Stimulated activated effector memory CD8-positive, alpha-beta T cell treated with anti-CD3 and anti-CD28 coated beads, Interleukin-12 subunit alpha, Interleukin-12 subunit beta, amount 100 ng/mL, for 72 hours (primary cell): ENCODE data around the gene PLA2G4D.

Experiments
- ATAC-seq: fragments of 150-1000 bp; cut with Tn5 transposase; 2 replicates; pipeline ENCODE4 v1.10.0; 2021
- DNase-seq, 2 donors: peaks; one replicate each; pipeline ENCODE4 v3.0.0; 2021 to 2022; ENCODE audit warnings: low spot score in 2 of 2
- H3K27ac Mint-ChIP-seq: one replicate; pipeline ENCODE4 v1.8.0; 2022; ENCODE audit warnings: mild to moderate bottlenecking, mixed read lengths
- H3K36me3 Mint-ChIP-seq: one replicate; pipeline ENCODE4 v1.8.0; 2022; ENCODE audit warnings: mild to moderate bottlenecking, mixed read lengths
- H3K4me1 Mint-ChIP-seq: one replicate; pipeline ENCODE4 v1.8.0; 2022; ENCODE audit warnings: mixed read lengths
- H3K4me3 Mint-ChIP-seq: one replicate; pipeline ENCODE4 v1.8.0; 2022; ENCODE audit warnings: mild to moderate bottlenecking, mixed read lengths
- H3K9me3 Mint-ChIP-seq: one replicate; pipeline ENCODE4 v1.8.0; 2022; ENCODE audit warnings: mixed read lengths

Gene PLA2G4D

DNA sequence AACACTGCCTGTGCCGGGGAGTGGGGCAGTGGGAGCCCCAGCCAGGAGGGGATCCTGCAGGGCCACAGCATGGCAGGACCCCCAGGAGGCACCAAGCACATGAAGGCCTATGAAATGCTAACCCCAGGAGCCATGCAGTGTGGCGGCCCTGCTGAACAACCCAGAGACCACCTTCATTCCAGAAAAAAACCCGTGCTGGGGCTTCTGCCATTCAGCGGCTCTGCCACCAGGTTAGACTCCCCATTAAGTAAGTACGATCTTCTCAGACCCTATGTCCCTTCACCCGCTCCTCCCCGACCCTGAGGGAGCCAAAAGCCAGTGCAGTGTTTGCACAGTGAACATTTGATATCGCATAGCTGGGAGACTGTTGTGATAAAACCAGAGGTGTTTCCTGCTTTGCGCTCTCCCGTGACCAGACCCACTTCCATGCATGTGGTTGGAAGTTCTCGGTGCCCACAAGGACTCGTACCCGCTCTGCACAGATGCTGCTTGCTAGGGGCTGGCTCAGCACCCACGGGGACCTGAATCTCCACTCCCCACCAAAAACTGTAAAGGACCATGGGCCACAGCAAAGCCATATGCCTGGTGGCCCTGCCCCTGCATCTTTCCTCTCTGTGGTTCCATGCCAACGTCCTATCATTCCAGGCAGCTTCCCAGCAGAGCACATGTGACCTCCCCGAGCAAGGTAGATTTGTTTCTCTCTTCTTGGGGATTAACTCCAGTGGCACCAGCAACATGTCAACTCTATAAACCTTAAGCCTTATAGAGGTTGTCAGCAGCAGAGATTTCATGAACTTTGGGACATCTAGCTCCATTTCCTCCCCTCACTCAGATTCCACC is 5.3 kb downstream of the PLA2G4D start:
- no peak for ATAC-seq
- no peak for DNase-seq
- Mint-ChIP-seq H3K9me3 (no peaks in the 10 kb centered on the region), H3K36me3 (no peaks in the 10 kb centered on the region), H3K4me1 (peaks cover 31% of the 10 kb centered on the region), H3K27ac (no peak overlapping the region), H3K4me3 (no peak overlapping the region)

DNA sequence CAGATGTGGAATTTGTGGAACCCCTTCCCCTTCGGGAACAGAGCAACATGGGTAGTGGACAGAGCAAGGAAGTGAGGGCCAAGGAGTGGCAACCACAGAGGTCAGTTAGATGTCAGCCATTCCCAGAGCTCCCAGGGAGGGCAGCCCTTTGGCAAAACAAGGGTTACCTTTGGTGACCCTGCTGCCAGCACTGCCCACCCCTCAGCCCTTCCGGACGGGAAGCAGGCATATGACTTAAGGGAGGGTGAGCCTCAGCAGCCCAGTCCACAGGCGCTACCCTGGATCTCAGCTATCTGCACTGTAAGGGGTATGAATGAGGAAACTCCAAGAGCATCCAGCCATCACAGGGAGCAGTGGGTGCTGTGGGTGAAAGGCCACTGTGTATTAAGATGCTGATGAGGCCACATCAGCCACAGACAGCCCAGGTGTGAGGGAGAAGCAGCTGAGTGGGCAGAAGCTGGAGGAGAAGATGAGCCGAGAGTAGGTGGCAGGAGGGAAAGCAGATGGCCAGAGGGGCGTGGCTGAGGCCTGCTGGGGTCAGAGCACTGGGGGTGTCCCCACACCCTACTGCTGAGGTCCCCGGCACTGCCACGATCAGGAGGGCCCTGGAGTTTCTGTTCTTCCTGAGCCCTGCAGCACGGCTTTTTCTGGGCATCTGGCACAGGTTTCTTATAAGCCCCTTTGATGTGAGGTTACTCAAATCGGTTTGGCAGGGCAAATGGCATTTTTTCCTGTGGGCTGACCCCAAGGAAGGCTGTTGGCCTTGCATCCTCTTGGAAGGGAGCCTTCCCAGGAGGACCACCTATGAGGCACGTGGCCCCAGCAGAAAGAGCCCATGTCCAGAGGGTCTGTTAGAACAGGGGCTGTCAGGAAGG is 6.2 kb downstream of the PLA2G4D start:
- ATAC-seq (no peak), DNase-seq (no peak)
- H3K4me3 Mint-ChIP-seq = no peak overlapping the region
- peaks cover 34% of the 10 kb centered on the region for H3K4me1 Mint-ChIP-seq
- H3K9me3 Mint-ChIP-seq = no peaks in the 10 kb centered on the region
- no peak overlapping the region for H3K27ac Mint-ChIP-seq
- no peaks in the 10 kb centered on the region for H3K36me3 Mint-ChIP-seq

GRCh38 chr15:42087460-42087859 is 6.9 kb downstream of the PLA2G4D start:
- DNase-seq (no peak), ATAC-seq (no peak)
- no peak overlapping the region for H3K4me3 Mint-ChIP-seq
- peaks cover 32% of the 10 kb centered on the region for H3K4me1 Mint-ChIP-seq
- no peak overlapping the region for H3K27ac Mint-ChIP-seq
- no peaks in the 10 kb centered on the region for H3K9me3 Mint-ChIP-seq
- H3K36me3 Mint-ChIP-seq = no peaks in the 10 kb centered on the region

GRCh38 chr15:42085721-42086120 is 8.6 kb downstream of the PLA2G4D start:
- Mint-ChIP-seq H3K9me3 (no peaks in the 10 kb centered on the region), H3K4me3 (no peak overlapping the region), H3K27ac (no peak overlapping the region), H3K4me1 (peaks cover 22% of the 10 kb centered on the region), H3K36me3 (no peaks in the 10 kb centered on the region)
- DNase-seq (no peak), ATAC-seq (no peak)

DNA sequence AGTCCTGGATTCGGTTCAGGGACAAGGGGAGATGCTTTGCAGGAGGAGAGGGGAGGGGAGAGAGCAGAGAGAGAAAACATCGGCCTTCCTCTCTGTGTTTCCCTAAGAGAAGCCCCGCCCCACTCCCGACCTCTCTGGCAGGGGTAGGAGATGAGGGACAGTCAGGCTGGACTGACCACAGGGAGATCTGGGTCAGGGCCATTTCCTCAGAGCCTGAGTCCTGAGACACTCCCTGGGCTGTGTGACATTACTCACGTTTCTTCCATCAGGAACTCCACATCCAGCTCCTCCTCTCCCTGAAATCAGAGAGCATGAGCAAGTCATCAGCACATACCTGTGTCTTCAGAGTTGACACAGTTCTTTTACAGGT is 9.1 kb downstream of the PLA2G4D start:
- ATAC-seq = no peak
- H3K4me3 Mint-ChIP-seq = peak overlapping the region; percentile 34
- DNase-seq = no peak
- H3K27ac Mint-ChIP-seq = no peak overlapping the region
- no peaks in the 10 kb centered on the region for H3K9me3 Mint-ChIP-seq
- no peaks in the 10 kb centered on the region for H3K36me3 Mint-ChIP-seq
- peaks cover 22% of the 10 kb centered on the region for H3K4me1 Mint-ChIP-seq

DNA sequence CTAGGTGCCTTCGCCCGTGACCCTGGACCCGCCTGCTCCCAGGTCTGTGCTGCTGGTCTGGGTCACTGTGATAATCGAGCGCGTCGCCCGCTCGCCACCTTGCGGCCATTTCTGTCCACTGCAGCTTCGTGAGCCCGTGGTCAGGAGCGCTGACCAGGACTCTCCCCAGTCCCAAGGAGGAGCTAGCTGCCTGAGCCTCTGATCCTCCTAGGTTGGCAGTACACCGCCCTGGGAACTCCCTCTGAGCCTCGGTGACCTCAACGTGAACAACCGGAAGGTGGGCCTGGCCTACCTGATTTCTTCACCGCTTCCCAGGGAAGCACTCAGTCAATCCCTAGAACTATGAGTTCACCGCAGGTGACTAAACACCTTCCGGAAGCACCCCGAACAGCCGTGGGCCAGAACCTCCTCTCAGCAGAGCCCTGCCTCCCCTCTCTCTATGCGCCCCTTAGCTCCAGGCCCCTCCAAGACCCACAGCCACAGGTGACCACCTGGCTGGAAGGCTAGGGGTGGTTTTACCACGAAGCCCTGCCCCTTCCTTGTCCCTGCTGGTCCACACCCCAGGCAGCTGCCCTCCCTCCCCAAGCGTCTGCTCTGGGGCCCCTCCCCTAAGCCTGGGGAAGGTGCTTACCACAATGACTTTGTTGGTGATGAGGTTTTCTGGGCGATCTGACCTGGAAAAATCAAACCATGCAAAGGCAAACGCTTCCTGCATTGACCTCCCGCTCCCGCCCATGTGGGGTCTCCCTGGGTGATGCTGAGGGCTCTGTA is 9.7 kb downstream of the PLA2G4D start:
- no peaks in the 10 kb centered on the region for H3K36me3 Mint-ChIP-seq
- ATAC-seq (peak; percentile 73), DNase-seq (peak; percentile 49 to 73)
- no peaks in the 10 kb centered on the region for H3K9me3 Mint-ChIP-seq
- H3K27ac Mint-ChIP-seq = peak overlapping the region; percentile 56
- H3K4me1 Mint-ChIP-seq = peaks cover 22% of the 10 kb centered on the region
- peak overlapping the region; percentile 34 for H3K4me3 Mint-ChIP-seq

DNA sequence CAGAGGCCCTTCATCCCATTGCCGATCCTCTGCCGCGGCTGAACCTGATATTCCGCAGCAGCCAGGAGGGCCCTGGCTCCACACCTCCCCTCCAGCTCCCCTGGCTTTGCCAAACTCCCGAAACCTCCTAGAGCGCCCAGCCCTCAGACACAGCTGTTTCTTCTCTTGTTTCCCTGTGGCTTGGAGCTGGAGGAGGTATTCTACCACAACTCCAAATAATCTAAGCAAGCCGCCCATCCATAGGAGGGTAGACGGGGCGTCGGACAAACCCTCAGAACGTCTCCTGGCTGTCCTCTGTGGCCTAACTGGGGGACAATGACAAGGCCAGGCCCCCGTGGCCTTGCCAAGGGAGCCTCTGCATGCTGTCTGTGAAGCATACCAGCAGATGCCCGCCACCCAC is 10.4 kb downstream of the PLA2G4D start:
- DNase-seq = no peak
- Mint-ChIP-seq H3K36me3 (no peaks in the 10 kb centered on the region), H3K27ac (peak overlapping the region; percentile 56), H3K4me3 (peak overlapping the region; percentile 34), H3K9me3 (no peaks in the 10 kb centered on the region), H3K4me1 (peaks cover 22% of the 10 kb centered on the region)
- ATAC-seq = no peak

DNA sequence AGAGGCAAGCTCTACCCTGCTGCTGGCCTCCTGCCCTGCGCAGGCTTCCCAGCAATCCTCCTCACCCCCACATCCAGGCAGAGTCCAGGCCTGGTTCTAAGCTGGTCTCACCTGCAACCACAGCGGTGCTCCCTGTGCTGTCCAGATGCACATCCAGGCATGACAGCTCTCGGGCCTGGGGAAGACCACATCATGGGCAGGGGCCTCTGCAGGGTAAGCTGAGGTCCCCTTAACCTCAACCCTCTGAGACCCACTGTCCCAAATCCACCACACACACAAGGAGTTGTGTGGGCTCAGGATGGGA is 10.8 kb downstream of the PLA2G4D start:
- H3K4me3 Mint-ChIP-seq = no peak overlapping the region
- no peaks in the 10 kb centered on the region for H3K36me3 Mint-ChIP-seq
- no peak overlapping the region for H3K27ac Mint-ChIP-seq
- no peak for ATAC-seq
- H3K4me1 Mint-ChIP-seq = peaks cover 22% of the 10 kb centered on the region
- DNase-seq = no peak
- no peaks in the 10 kb centered on the region for H3K9me3 Mint-ChIP-seq

DNA sequence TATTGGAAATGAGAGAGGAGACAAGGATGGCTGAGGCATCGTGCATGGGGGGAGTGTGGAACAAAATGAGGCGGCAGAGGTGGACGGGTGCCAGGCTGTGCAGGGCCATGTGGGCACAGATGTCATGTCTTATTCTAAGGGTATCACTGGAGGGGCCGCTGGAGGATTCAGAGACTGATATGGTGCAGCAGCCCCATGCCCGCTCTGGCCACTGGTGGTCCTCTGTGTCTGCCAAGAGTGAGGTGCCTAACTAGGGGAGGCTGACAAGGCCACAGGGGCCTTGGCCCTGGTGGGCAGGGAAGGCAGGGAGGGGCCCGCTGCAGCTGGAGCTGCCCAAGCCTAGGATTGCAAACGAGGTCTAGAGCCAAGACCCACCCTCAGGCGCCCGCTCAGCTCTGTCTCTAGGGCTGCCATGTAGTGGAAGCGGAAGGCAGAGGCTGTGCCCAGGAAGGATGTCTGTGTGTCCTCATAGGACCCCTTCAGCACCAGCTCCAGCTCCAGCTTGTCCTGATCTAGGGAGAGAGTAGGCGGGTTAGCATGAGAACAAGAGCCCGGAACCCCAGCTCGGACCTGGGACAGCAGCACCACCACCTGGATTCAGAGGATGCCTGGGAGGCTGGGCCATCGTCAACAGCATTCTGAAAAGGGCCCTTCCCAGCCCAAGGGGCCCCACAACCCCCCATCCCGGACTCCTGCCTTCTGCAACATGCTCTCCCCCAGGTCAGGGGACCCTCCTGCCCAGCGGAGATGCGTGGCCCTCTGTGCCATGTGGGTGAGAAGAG is 11.3 kb downstream of the PLA2G4D start:
- Mint-ChIP-seq H3K4me1 (peaks cover 19% of the 10 kb centered on the region), H3K27ac (no peak overlapping the region), H3K36me3 (no peaks in the 10 kb centered on the region), H3K4me3 (no peak overlapping the region), H3K9me3 (no peaks in the 10 kb centered on the region)
- ATAC-seq (no peak), DNase-seq (no peak)

DNA sequence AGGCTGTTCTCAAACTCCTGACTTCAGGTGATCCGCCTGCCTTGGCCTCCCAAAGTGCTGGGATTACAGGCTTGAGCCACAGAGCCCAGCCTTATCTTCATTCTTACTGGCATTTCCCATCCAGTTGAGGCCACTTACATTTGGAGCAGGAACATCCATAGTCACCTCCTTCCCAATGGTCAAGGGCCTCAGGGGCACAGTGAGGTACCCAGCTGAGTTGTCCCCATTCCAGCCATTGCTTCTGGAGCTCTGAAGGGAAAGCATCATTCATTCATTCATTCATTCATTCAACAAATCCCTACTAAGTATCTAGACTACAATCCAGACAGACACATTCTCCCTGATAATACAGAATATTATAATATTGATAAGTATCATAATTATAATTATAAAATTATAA is 12.2 kb downstream of the PLA2G4D start:
- H3K4me3 Mint-ChIP-seq = no peak overlapping the region
- no peaks in the 10 kb centered on the region for H3K9me3 Mint-ChIP-seq
- ATAC-seq (no peak), DNase-seq (no peak)
- peaks cover 15% of the 10 kb centered on the region for H3K4me1 Mint-ChIP-seq
- H3K36me3 Mint-ChIP-seq = no peaks in the 10 kb centered on the region
- H3K27ac Mint-ChIP-seq = no peak overlapping the region

GRCh38 chr15:42080919-42081830 is 13.2 kb downstream of the PLA2G4D start:
- no peak for DNase-seq
- Mint-ChIP-seq H3K36me3 (no peaks in the 10 kb centered on the region), H3K4me3 (no peak overlapping the region), H3K4me1 (peaks cover 15% of the 10 kb centered on the region), H3K27ac (no peak overlapping the region), H3K9me3 (no peaks in the 10 kb centered on the region)
- no peak for ATAC-seq

DNA sequence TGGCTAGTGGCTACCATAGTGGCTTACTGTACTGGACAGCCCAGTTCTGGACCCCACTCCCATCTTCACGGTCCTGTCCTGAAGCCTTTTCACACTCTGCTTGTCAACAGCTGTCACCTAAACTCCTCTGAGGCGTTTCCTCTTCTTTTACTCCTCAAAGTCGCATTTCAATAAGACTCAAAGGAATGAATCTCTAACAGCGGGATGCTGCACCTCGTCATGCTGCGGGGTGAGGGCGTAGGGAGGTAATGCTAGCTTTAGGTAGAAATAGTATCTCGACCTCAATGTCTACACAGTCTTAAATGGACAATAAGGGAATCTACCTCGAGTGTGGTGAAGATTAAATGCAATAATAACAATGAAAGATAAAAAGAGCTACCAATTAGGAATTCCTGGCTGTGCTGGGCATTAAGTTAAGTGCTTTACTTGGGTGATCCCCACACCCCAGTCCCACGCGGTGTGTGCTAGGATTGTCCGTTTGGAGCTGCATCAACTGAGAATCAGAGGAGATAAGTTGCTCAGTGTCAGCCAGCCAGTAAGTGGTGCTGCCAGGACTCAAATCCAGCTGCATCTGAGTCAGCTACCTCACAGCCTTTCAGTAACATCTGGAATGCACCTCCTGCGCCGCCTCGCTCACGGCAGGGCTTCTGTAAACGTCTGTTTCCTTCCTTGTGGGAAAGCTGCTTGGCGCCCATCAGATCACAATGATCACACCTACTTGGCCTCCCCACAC is 14.0 kb downstream of the PLA2G4D start:
- H3K9me3 Mint-ChIP-seq = no peaks in the 10 kb centered on the region
- no peak for ATAC-seq
- no peaks in the 10 kb centered on the region for H3K36me3 Mint-ChIP-seq
- no peak overlapping the region for H3K27ac Mint-ChIP-seq
- peaks cover 15% of the 10 kb centered on the region for H3K4me1 Mint-ChIP-seq
- H3K4me3 Mint-ChIP-seq = no peak overlapping the region
- DNase-seq = no peak

DNA sequence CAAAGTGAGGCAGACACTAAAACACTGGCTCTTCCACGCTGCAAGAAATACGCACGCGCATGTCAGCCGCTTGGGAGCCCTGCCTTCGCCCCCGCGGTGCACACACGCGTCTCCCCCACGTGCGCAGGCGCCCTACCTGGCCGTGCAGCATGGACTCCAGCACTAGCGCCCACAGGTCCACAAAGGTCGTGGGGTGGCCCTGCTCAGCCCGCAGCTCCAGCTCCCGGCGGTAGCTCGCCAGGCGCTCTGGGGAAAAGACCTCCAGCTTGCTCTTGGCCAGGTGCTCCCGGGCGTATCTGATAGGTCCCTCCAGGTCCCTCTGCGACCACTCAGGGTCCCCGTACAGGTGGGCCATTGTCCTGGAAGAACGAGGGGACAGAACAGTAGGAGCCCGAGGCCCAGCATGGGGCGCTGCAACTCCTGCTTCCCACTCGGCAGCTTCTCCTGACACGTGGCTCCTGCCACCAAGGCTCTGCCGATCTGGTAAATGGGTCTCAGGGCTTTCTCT is 14.9 kb downstream of the PLA2G4D start:
- Mint-ChIP-seq H3K36me3 (no peaks in the 10 kb centered on the region), H3K27ac (no peak overlapping the region), H3K4me1 (peaks cover 8% of the 10 kb centered on the region), H3K4me3 (no peak overlapping the region), H3K9me3 (no peaks in the 10 kb centered on the region)
- DNase-seq (no peak), ATAC-seq (no peak)
